ENCODE data around the gene PLEKHA8.

PLEKHA8 gene

GRCh38 chr7:30140456-30140855, 112.2 kb downstream of the PLEKHA8 start:
- TF ChIP-seq CTCF (IDR thresholded peaks at IDR 0.05; ENCODE audit: borderline replicate concordance, insufficient read depth, low read depth, low read length), result no peak
- no peak overlapping the region for H3K4me3 ChIP-seq (ENCODE audit: low read depth, low read length)

- no peak for TF ChIP-seq CTCF (IDR thresholded peaks at IDR 0.05; ENCODE audit: borderline replicate concordance, insufficient read depth, low read depth, low read length)
Observed at GRCh38 chr7:30142710-30143109, 114.5 kb downstream of the PLEKHA8 start.

GRCh38 chr7:30143748-30144251, 115.6 kb downstream of the PLEKHA8 start:
- no peak for TF ChIP-seq CTCF (IDR thresholded peaks at IDR 0.05; ENCODE audit: borderline replicate concordance, insufficient read depth, low read depth, low read length)
- no peak overlapping the region for H3K4me3 ChIP-seq (ENCODE audit: low read depth, low read length)

More at GRCh38 chr7:30142710-30143109, 114.5 kb downstream of the PLEKHA8 start:
- H3K4me3 ChIP-seq (ENCODE audit: low read depth, low read length), result no peak overlapping the region

GRCh38 chr7:30144657-30145306, 116.6 kb downstream of the PLEKHA8 start:
- no peak overlapping the region for H3K4me3 ChIP-seq (ENCODE audit: low read depth, low read length)
- no peak for TF ChIP-seq CTCF (IDR thresholded peaks at IDR 0.05; ENCODE audit: borderline replicate concordance, insufficient read depth, low read depth, low read length)

- no peak for TF ChIP-seq CTCF (IDR thresholded peaks at IDR 0.05; ENCODE audit: borderline replicate concordance, insufficient read depth, low read depth, low read length)
- no peak overlapping the region for H3K4me3 ChIP-seq (ENCODE audit: low read depth, low read length)
Observed at GRCh38 chr7:30145426-30145970, 117.3 kb downstream of the PLEKHA8 start.

GRCh38 chr7:30146127-30146612, 118.0 kb downstream of the PLEKHA8 start:
- no peak for TF ChIP-seq CTCF (IDR thresholded peaks at IDR 0.05; ENCODE audit: borderline replicate concordance, insufficient read depth, low read depth, low read length)
- H3K4me3 ChIP-seq (ENCODE audit: low read depth, low read length), result no peak overlapping the region

- TF ChIP-seq CTCF (IDR thresholded peaks at IDR 0.05; ENCODE audit: borderline replicate concordance, insufficient read depth, low read depth, low read length), result no peak
- H3K4me3 ChIP-seq (ENCODE audit: low read depth, low read length), result no peak overlapping the region
Observed at GRCh38 chr7:30147223-30147622, 119.0 kb downstream of the PLEKHA8 start.
